ENCODE measurements around the gene PPP4R4. TPM values are rescaled to one million over a fixed set of nuclear protein-coding genes. Genes with fewer than 3 reads are reported as not detected.
A peak's percentile ranks its signal among the peaks of the same experiment; 100 is the strongest.
"Not testable (repeated sequence)": the region's sequence is repeated elsewhere in the genome, so short reads cannot be mapped to it uniquely, and the experiment has no call there.

Gene PPP4R4
- polyA plus RNA-seq, 10 donors, result 0.07 to 0.90 (median 0.24) TPM

DNA sequence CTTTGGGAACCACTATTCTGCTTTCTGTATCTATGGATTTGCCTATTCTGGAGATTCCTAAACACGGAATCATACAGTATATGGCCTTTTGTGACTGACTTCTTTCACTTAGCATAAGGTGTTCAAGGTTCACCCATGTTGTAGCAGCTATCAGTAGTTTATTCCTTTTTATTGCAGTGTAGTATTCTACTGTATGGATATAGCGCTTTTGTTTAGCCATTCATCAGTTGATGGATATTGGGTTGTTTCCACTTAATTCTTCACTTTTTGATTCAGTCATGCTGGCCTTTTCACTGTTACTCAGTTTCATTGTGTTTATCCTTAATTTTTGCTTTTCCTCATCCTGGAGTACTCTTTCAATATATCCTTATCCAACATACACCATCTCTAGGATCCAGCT lies 5.1 kb downstream of the PPP4R4 start:
- no peak for DNase-seq

DNA sequence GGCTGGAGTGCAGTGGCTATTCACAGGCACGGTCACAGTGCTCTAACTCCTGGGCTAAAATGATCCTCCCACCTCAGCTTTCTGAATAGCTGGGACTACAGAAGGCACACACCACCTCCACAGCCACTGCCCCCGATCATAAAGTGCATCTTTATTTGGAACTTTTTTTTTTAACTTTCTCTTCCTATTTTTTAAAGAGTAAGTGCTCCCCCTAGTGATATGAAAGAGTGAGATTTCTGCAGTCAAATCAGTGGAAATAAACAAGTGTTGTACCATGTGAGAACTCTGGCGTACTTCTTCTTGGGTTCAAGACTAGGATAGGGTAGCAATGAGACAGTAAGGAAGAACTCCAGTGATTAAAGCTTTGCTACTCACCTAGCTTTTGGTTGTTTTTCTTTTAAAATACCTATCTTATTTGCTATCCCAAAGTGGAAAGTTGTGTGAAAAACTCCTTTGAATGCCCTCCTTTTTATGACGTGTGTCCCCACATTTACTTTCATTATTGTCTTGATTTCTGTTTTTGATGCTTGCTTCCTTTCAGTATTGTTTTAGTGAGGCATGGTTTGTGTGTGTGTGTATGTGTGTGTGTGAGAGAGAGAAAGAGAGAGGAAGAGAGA lies 6.6 kb downstream of the PPP4R4 start:
- peak in 2 of 3 donors; percentile 23 to 59 for DNase-seq

DNA sequence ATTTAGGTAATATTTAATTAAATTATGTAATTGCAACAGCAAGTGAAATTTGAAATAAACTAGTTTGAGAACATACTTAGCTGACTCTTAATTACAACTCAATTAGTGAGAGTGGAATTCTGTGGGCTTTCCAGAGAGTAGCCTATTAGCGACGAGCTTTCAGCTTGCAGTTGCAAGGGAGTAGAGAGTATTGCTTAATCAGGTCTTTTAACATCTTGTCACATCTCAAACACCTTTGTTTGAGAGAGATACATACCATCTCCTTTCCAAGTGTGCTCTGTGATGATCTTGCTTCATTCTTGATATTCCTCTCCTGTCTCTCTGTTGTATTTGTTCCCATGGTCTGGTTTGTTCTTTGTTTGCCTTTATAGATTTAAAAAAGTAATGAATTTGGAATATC lies 7.7 kb downstream of the PPP4R4 start:
- DNase-seq, result no peak

DNA sequence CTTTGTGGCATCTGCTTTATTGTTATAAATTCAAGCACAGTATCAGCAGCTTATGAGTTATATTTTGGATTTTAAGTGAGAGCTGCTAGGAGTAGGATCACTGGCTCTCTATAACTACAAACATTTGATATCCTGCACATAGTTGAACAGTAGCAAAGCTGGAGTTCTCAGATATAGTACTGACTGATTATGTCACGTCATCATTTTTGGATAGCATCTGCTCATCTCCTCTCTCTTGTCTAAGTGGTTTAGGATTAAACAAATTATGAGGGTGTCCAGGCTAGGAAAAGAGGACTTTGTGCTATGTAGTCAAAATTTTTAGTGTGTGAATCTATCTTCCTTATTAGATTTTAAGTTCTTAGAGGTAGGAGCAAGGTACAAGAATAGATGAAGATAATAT lies 18.4 kb downstream of the PPP4R4 start:
- DNase-seq, result no peak

DNA sequence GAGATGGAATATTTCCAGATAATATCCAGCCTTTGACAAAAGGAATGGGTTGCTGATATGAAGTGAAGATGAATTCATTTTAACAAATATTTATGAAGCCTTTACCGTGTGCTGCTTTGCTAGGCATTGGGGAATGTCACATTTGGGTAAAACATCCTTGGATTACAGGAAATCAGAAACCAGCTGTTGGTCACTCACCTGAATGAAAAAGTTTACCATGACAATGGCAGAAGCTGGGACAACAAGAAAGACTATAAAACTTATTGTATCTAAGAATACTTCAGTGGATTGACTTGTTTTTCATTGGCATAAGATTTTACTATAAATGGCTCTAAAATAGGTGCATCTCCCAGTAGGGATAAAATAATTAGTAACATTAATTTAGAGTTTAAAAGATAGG lies 19.7 kb downstream of the PPP4R4 start:
- no peak for DNase-seq

DNA sequence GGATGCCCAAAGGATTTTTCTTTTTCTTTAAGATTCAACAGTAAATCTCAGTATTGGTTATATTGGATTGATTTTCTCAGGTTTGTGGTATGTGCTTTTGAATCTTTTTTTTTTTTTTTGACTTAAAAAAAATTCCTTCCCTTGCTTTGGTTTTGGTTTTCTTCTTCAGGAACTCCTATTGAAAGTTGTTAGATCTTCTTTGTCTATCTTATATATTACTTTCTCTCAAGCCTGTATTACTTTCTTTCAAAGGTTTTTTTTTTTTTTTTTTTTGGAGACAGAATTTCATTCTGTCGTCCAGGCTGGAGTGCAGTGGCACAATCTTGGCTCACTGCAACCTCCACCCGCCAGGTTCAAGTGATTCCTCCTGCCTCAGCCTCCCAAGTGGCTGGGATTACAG lies 21.9 kb downstream of the PPP4R4 start:
- DNase-seq, result no peak

DNA sequence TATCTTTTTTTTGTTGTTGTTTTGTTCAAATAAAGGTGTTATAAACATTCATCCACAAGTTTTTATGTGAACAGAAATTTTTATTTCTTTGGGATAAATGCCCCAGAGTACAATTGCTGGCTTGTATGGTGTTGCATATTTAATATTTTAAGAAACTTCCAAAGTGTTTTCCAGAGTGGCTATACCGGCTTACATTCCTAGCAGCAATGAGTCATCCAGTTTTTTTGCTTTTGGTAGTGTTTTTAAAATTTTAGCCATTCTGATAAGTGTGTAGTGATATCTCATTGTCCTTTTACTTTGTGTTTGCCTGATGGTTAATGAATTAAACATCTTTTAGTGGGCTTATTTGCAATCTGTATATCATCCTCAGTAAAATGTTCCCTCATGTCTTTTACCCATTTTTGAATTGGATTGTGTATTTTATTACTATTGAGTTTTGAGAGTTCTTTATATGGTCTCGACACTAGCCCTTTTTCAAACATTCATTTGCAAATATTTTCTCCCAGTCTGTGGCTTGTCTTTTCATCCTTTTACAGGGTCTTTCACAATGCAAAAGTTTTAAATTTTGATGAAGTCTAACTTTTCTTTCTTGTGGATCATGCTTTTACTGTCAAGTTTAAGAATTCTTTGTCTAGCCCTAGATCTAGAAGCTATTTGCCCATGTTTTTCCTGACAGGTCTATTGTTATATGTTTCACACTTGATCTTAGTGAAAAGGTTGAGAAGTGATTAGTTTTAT lies 29.5 kb downstream of the PPP4R4 start:
- no peak for DNase-seq

DNA sequence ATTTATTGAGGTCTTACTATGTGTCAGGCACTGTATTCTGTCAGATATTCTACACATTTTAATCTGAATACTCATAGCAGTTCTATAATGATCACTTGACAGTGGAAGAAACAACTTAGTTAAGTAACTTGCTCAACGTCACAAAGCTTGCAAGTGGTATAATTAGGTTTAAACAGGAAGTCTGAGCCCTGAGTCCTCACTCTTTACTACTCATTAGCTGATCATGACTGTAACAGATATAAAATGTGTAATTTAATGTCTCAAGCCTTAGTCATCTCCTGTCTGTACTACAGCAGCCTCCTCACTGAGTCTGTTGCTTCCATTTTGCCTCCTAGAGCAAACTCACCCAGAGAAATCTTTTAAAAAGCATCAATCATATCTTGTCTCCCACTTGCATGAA lies 38.9 kb downstream of the PPP4R4 start:
- peak in 1 of 3 donors; percentile 50 for DNase-seq

DNA sequence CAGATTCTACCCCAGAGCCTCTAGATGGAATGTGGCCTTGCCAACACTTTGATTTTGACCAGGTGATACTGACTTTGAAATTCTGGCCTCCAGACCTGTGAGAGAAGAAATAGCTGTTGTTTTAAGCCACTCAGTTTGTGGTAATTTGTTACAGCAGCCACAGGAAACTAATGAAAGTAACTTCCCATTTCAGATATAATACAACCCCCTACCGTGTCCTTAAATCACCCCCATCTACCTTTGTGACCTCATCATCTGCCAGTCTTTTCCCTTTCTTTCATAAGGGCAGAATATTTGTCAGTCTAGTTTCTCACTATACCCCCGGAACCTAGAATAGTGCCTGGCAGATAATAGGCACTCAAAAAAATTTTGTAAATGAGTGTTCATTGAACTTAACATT lies 39.6 kb downstream of the PPP4R4 start:
- DNase-seq, result no peak

DNA sequence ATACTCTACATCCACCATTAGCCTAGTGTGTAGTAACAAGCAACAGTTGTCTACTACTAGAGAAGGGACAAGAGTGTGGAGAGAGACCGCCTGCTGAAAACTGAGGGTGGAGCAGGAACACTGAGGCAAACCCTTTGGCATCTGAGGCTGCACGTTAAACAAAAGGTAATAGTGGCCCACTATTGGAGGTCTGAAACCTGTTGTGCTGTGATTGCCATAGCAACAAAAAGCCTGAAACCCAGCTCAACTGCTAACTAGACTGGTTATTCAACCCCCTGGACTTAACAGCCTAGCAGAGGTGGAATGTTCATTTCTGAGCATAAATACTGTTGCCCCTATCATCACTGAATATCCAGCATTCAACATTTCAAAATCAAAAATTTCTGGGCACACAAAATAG lies 43.0 kb downstream of the PPP4R4 start:
- DNase-seq, result no peak

DNA sequence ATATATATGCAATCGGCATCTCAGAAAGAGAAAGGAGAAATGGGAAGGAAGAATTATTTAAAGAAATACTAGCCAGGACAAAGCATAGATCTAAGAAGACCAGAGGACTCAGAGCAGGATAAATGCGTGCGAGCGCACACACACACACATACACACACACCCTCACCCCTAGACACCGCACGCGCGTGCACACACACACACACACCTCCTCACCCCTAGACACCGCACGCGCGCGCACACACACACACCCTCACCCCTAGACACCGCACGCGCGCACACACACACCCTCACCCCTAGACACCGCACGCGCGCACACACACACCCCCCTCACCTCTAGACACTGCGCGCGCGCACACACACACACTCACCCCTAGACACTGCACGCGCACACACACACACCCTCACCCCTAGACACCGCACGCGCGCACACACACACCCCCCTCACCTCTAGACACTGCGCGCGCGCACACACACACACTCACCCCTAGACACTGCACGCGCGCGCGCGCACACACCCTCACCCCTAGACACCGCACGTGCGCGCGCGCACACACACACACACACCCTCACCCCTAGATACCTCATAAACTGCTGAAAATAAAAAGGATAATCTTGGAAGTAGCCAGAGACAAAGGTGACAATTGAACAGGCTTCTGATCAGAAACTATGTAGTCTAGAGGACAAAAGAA lies 44.2 kb downstream of the PPP4R4 start:
- peak in 1 of 3 donors; percentile 2 for DNase-seq

DNA sequence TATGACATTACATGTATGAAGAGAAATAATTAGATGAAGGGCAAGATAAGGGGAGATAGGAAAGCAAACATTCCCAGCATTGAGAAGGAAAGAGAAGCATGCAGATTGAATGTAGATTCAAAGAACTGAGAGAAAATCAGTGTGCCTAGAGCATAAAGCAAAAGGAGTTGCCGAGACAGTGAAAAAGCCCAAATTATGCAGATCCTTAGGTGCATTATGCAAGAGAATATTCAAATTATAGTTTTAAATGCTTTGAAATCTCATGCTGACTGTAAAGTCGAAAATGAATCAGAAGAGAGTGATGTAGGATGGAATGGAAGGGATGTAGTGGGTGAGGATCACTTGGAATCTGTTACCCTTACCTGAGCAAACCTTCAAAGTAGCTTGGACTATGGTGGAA lies 49.9 kb downstream of the PPP4R4 start:
- DNase-seq, result no peak

DNA sequence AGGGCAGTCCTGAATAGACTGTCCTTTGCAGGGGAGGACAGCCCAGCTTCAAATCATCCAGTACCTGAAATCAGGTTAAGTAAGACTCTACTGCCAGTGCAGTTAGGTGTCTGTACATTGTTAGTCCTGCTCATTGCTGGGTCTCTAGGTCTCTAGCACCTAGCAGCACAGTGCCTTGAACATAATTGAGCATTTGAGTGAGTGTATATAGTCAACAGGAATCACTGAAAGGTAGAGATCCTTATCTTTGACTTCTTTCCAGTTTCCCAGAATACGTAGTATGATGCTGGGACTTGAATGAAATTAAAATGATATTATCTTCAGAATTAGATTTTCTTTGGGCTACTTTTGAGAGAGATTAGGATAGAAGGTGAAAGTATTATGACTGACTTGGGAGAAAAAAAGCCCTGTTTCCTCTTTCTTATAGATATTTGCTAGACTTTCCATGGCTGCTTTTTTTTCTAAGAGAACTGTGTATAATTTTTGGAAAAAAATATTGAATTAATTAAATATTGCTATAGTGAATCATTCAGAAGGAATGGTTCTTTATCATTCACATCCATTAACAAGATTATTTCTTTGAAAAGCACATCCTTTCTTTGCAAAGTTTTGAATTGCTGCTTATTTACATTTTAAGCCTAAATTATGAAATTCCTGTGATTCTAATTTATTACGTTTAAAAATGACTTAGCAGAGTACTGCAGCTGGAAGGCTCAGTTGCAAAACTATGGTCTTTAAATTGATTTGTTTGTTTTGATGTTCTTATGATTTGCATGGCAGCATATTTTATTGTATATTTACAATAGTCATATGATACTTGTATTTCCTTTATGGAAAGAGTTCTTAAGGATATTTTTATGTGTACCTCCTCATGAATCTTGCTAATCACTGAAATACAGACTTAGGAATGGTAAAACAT lies 51.6 kb downstream of the PPP4R4 start:
- no peak for DNase-seq

DNA sequence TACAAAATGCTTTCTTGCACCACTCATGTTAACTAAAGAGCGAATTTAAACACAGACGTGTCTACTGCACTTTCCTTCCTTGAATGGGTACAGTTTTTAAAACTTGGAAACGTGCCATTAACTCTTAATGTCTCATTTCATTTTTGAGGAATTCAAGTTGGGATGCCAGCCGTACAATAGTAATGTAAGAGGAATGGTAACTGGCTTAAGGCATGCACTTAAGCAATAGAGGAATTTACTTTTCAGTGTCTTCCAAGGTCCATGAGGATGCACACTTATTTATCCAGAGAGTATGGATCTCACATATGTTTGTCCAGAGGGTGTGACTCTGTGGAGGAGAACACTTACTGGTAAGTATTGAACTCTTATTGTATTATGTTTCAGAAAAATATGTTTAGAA lies 52.9 kb downstream of the PPP4R4 start:
- peak in 1 of 3 donors; percentile 30 for DNase-seq

DNA sequence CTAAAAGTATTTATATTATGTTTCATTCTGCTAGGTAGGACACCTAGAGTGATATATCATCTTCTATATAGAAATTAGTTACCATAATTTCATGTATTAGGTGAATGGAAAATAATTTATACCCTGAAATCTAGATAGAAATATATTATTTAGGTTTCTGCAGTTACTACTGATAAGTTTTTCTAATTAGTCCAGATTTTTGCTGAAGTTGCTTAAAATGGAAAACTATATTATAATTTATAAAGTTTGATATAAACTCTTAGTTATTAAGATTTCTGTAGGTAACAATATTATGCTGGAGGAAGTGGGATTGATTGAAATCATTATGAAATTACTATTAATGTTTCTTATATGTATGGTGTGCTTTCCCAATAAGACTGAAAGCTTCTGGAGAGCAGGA lies 62.9 kb downstream of the PPP4R4 start:
- DNase-seq, result no peak

DNA sequence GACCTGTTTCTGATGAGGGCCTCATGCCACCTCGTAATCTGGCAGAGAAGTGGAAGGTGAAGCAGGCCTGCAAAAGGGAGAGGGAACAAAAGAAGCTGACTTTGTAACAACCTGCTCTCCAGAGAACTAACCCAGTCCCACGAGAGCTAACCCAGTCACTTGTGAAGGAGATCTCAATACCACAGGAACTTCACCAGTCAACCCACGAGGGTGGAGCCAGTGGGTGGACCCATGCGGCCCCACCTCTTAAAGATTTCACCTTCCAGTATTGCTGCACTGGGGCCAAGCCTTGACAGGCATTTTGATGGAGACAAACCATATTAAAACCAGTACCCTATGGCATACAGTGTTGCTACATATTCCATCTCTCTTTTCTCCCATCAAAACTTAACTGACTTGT lies 63.9 kb downstream of the PPP4R4 start:
- DNase-seq, result no peak

DNA sequence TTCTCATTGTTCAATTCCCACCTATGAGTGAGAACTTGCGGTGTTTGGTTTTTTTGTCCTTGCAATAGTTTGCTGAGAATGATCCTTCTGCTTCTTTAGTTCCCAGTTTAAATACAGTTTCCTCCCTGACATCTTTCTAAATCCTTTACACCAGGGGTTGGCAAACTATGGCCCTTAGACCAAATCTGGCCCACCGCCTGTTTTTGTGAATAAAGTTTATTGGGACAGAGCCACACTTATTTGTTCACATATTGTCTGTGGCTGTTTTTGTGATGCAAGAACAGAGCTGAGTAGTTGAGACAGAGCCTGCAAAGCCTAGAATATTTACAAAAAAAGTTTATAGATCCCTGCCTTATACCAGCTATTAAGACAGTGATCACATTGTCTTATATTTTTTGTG lies 65.3 kb downstream of the PPP4R4 start:
- no peak for DNase-seq

DNA sequence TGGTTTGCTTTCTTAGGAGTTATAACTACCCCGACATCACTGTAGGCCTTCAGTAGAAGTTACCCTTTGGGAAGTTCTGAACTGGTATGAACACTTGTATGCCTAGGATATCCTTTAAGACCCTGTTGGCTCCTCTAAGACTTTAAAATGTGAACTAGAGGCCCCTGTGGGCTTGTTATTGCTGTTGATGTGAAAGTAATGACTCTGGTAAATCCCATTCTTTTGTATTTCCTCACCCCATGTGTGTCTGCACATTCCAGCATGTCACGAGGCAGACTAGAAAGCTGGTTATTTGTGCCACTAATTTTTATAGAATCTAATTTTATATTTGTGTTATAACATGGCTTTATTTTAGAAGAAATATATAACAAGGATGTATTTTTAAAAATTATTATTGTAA lies 70.1 kb downstream of the PPP4R4 start:
- no peak for DNase-seq

DNA sequence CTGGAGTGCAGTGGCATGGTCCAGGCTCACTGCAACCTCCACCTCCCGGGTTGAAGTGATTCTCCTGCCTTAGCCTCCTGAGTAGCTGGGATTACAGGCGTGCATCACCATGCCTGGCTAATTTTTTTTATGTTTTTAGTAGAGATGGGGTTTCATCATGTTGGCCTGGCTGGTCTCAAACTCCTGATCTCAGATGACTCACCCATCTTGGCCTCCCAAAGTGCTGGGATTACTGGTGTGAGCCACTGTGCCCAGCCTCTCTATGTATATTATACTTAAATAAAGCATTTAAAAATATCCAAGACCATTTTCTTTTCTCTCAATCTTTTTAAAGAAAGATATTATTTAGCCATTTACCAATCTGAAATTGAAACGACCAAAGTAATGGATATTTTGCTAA lies 90.1 kb downstream of the PPP4R4 start:
- not testable (repeated sequence) for DNase-seq

DNA sequence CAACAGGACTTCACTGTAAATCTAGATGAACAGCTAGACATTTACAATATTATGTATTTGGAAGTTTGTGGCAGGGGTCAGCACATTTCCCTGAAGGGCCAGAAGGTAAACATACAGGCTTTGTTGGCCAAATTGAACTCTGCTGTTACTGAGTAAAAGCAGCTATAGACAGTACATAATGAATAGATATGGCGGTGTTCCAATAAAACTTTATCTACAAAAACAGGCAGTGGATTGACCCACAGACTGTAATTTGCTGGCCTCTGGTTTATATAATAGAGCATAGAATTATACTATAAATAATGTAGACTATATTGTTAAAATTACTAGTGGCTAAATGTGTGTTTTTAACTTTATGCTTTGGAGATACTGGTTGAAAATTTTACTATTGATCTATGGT lies 93.2 kb downstream of the PPP4R4 start:
- no peak for DNase-seq

DNA sequence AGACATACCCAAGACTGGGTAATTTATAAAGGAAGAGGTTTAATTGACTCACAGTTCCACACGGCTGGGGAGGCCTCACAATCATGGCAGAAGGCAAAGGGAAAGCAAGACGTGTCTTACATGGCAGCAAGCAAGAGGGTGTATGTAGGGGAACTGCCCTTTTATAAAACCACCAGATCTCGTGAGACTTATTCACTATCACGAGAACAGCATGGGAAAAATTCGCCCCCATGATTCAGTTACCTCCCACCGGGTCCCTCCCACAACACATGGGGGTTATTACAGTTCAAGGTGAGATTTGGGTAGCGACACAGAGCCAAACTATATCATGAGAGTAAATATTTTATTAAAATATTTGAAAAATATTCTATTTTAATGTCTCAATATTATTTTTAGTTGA lies 94.5 kb downstream of the PPP4R4 start:
- not testable (repeated sequence) for DNase-seq

DNA sequence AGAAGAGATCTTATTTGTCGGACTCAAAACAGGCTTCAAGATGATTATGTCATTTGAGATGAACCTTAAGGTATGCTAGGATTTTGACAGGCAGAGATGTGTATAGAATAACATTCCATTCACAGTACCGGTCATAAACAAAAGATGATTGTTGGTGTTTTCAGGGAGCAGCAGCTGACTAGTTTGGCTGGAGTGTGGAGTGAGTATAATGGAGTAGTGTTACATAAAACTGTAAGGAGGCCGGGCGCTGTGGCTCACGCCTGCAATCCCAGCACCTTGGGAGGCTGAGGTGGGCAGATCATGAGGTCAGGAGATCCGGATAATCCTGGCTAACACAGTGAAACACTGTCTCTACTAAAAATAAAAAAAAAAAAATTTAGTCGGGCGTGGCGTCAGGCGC lies 95.0 kb downstream of the PPP4R4 start:
- no peak for DNase-seq

All from muscle of back (tissue), 11 donors.